Ishikawa (cell line): ENCODE measurements around the gene ST7.

Experiments used
- CEBPB ChIP-seq: IDR thresholded peaks from 2 replicates; pipeline ENCODE4 v1.6.1; 2012
- CREB1 ChIP-seq: IDR thresholded peaks from 2 replicates; pipeline ENCODE4 v1.6.1; 2012; ENCODE audit warnings: low read depth
- EGR1 ChIP-seq: IDR thresholded peaks from 2 replicates; pipeline ENCODE4 v1.6.1; 2012
- EP300 ChIP-seq: IDR thresholded peaks from 2 replicates; pipeline ENCODE4 v1.6.1; 2012; ENCODE audit warnings: borderline replicate concordance
- FOXM1 ChIP-seq: IDR thresholded peaks from 2 replicates; pipeline ENCODE4 v1.6.1; 2012; ENCODE audit warnings: low read depth, borderline replicate concordance
- NFIC ChIP-seq: IDR thresholded peaks from 2 replicates; pipeline ENCODE4 v1.6.1; 2012
- RAD21 ChIP-seq: IDR thresholded peaks from 2 replicates; pipeline ENCODE4 v1.6.1; 2012; ENCODE audit warnings: low read depth
- TAF1 ChIP-seq: IDR thresholded peaks from 2 replicates; pipeline ENCODE4 v1.6.1; 2012; ENCODE audit warnings: low read depth, mild to moderate bottlenecking
- TCF12 ChIP-seq: IDR thresholded peaks from 2 replicates; pipeline ENCODE4 v1.6.1; 2012; ENCODE audit warnings: low read depth
- TEAD4 ChIP-seq: IDR thresholded peaks from 2 replicates; pipeline ENCODE4 v1.6.1; 2012
- YY1 ChIP-seq: IDR thresholded peaks from 2 replicates; pipeline ENCODE4 v1.6.1; 2012; ENCODE audit warnings: low read depth
- ZBTB7A ChIP-seq: IDR thresholded peaks from 2 replicates; pipeline ENCODE4 v1.6.1; 2012; ENCODE audit warnings: low read depth
- TF ChIP-seq, protein P1 (sequence below): IDR thresholded peaks from 2 replicates; pipeline ENCODE4 v1.6.1; 2012
- TF ChIP-seq, protein P2 (sequence below): IDR thresholded peaks from 2 replicates; pipeline ENCODE4 v1.6.1; 2012; ENCODE audit warnings: low read depth, mild to moderate bottlenecking
- TF ChIP-seq, protein P3 (sequence below): IDR thresholded peaks from 2 replicates; pipeline ENCODE4 v1.6.1; 2012

The ST7 gene

DNA sequence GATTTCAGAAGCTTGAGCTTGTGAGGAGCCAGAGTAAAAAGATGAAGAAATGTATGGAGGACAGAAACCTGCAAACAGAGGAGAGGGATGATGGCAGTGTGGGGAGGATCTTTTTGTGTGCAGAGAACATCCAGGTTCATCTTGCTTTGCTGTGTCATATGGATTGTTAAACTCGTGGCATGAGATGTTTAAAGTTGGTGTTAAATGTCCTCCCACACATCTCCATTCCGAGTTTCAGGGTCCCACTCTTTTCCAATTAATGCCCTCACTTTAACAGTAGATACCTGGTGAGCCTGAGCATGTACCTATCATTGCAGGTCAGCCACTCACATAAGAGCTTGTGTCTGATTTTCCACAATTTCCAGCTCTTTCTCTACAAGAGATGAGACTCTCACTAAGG is 147.7 kb downstream of the ST7 start:
- TF ChIP-seq CEBPB (no peak), CREB1 (no peak), NFIC (no peak)

DNA sequence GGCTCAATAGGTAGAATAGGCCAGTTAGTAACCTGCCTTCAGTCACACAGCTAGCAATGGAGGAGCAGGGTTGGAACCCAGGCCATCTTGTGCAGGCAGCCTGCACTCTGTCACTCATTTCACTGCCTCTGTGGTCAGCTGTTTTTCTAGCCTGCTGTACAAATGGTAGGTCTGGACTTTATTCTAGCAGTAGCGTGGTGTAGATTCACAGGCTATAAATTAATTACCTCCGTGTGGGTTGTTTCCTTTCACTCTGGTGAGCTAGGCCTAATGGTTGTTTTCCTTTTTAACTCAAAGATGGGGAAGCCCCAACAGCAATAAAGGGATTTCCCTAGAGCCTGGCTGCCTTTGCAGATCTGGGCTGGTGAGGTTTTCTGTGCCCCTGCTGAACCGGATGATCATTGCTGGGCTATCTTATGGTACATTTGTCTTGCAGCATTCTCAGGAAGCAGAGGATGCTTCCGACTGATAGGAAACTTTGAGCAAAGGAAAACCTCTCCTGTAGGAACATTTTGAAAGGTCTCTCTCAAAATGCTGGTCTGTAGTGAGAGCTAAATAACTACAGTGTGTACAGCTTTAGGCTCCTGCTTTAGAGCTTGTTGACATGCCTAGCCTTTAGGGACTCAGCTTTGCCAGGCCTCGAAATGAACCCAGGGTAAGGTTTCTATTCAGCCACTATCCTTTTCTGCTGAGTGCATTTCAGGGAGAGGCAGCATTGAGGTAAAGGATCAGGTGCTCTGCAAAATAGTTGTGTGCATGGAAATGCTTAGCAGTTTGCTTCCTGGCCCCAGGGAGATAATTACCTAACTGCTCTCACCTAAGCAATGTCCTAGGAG is 157.4 kb downstream of the ST7 start:
- TF ChIP-seq TAF1, result no peak
- no peak for TF ChIP-seq RAD21
- no peak for TF ChIP-seq CREB1
- no peak for TF ChIP-seq NFIC
- TF ChIP-seq, protein P1, sequence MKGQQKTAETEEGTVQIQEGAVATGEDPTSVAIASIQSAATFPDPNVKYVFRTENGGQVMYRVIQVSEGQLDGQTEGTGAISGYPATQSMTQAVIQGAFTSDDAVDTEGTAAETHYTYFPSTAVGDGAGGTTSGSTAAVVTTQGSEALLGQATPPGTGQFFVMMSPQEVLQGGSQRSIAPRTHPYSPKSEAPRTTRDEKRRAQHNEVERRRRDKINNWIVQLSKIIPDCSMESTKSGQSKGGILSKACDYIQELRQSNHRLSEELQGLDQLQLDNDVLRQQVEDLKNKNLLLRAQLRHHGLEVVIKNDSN, result no peak
- no peak for TF ChIP-seq EGR1
- TF ChIP-seq EP300, result no peak
- TF ChIP-seq, protein P2, sequence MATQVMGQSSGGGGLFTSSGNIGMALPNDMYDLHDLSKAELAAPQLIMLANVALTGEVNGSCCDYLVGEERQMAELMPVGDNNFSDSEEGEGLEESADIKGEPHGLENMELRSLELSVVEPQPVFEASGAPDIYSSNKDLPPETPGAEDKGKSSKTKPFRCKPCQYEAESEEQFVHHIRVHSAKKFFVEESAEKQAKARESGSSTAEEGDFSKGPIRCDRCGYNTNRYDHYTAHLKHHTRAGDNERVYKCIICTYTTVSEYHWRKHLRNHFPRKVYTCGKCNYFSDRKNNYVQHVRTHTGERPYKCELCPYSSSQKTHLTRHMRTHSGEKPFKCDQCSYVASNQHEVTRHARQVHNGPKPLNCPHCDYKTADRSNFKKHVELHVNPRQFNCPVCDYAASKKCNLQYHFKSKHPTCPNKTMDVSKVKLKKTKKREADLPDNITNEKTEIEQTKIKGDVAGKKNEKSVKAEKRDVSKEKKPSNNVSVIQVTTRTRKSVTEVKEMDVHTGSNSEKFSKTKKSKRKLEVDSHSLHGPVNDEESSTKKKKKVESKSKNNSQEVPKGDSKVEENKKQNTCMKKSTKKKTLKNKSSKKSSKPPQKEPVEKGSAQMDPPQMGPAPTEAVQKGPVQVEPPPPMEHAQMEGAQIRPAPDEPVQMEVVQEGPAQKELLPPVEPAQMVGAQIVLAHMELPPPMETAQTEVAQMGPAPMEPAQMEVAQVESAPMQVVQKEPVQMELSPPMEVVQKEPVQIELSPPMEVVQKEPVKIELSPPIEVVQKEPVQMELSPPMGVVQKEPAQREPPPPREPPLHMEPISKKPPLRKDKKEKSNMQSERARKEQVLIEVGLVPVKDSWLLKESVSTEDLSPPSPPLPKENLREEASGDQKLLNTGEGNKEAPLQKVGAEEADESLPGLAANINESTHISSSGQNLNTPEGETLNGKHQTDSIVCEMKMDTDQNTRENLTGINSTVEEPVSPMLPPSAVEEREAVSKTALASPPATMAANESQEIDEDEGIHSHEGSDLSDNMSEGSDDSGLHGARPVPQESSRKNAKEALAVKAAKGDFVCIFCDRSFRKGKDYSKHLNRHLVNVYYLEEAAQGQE, result no peak
- TF ChIP-seq TEAD4, result no peak
- no peak for TF ChIP-seq CEBPB
- no peak for TF ChIP-seq YY1
- TF ChIP-seq, protein P3, sequence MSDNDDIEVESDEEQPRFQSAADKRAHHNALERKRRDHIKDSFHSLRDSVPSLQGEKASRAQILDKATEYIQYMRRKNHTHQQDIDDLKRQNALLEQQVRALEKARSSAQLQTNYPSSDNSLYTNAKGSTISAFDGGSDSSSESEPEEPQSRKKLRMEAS, result no peak

DNA sequence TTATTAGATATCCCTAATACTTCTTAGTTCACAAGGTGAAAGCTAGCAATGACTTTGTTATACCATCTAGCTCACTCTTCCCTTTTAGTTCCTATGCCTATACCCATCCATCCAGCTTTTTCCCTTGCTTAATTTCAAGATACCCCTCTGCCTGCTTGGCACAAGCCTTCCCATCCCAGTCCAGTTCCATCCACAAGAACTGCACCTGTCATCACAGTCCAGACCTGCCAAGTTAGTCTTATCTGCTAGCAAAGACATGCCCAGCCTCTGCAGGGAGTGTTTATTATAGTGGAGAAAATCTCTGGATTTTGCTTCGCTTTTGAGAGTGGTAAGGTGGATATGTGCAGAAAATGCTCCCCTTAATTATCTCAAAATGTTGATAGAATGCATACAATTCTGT is 158.2 kb downstream of the ST7 start:
- TF ChIP-seq TCF12 (no peak), EGR1 (no peak), NFIC (no peak), CREB1 (no peak), FOXM1 (no peak), CEBPB (no peak), YY1 (no peak), RAD21 (no peak), TEAD4 (no peak), EP300 (no peak), TAF1 (no peak), ZBTB7A (no peak)
- TF ChIP-seq, protein P3, result no peak
- TF ChIP-seq, protein P1, result no peak
- TF ChIP-seq, protein P2, result no peak

DNA sequence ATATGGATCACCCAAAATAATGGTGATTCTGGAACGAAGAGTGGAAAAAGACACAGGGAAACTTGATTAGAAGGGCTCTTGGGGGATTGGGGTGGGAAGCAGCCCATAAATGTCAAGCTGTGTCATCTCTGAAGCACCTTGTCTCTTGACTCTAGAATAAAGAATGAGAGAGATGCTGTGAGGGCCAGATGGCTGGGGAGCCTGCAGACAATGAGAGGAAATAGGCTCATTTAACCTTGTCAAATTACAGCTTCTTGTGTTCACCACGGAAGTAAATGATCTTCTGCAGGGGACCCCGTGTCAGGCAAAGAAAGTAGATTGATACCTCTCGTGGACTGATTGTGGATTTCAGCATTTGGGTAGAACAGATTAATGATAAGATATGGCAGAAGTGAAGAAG is 159.3 kb downstream of the ST7 start:
- TF ChIP-seq, protein P1, result no peak
- TF ChIP-seq CEBPB, result no peak
- TF ChIP-seq FOXM1, result no peak
- TF ChIP-seq, protein P3, result no peak
- no peak for TF ChIP-seq TCF12
- TF ChIP-seq YY1, result no peak
- no peak for TF ChIP-seq CREB1
- no peak for TF ChIP-seq ZBTB7A
- TF ChIP-seq TEAD4, result no peak
- TF ChIP-seq NFIC, result no peak
- TF ChIP-seq RAD21, result no peak

DNA sequence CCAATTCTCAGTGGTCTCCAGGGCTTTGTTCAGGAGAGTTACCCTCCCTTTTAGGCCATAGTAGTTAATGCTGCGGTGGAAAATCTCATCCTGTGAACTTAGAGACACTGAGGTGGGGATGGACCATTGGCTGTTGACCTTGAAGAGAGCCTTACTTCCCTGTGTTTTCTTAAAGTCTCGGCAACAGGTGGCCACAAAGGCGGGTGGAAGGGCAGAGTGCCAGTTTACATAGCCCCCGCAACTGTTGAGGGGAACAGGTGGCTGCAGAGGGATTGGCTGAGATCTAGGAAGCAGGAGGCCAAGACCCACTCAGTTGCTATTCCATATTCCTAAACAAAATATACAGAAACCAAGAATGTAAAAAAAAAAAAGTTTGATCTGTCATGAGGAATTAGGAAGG is 160.6 kb downstream of the ST7 start:
- TF ChIP-seq EP300 (no peak), CEBPB (no peak), YY1 (no peak), TCF12 (no peak), FOXM1 (no peak)

DNA sequence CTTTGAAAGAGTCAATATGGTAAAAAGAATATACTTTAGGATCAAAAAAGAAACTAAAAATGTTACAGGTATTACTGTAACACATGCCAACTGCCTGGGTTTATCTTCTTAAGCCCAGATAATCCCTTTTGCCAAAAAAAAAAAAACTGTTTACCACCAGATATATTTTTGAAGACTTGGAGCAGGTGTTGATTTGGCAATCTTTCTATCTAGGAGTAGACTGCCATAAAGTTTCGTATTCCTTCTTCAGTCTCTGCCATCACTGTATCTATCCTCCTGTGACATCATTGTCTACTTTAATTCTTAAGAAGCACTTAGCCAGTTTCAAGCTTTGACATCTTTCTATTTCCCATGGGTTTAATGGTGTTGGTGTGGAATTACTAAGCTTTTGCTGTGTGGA is 161.0 kb downstream of the ST7 start:
- TF ChIP-seq, protein P1, result no peak
- TF ChIP-seq EGR1 (no peak), YY1 (no peak)
